ENCODE results near the gene ATP1B1. TPM values are rescaled to one million over a fixed set of nuclear protein-coding genes. Genes with fewer than 3 reads are reported as not detected.

The ATP1B1 gene
- total RNA-seq, 4 donors from 2014 or later = 52.6 to 210 (median 111) TPM

GRCh38 chr1:169105434-169106094 lies 926 bp upstream of the ATP1B1 start:
- no peaks in the 10 kb centered on the region for H3K9me3 ChIP-seq
- no peaks in the 10 kb centered on the region for H3K36me3 ChIP-seq
- DNase-seq = peak; percentile 58 to 65
- TF ChIP-seq POLR2A (IDR thresholded peaks at IDR 0.05) (no peak), CTCF (IDR thresholded peaks at IDR 0.05) (no peak)
- peak overlapping the region; percentile 82 to 84 for H3K27ac ChIP-seq
- H3K4me1 ChIP-seq = no peaks in the 10 kb centered on the region
- intact Hi-C loops (cut with DNase I; ENCODE audit: low total_unique reads) = no loop called here
- H3K4me3 ChIP-seq = peak overlapping the region; percentile 56 to 58
- no peaks in the 10 kb centered on the region for H3K27me3 ChIP-seq

GRCh38 chr1:169106921-169107602 lies 572 bp downstream of the ATP1B1 start:
- H3K4me1 ChIP-seq = no peaks in the 10 kb centered on the region
- H3K27me3 ChIP-seq = no peaks in the 10 kb centered on the region
- no peak for DNase-seq
- peak overlapping the region; percentile 56 to 58 for H3K4me3 ChIP-seq
- no peaks in the 10 kb centered on the region for H3K36me3 ChIP-seq
- TF ChIP-seq CTCF (IDR thresholded peaks at IDR 0.05) (no peak), POLR2A (IDR thresholded peaks at IDR 0.05) (no peak)
- intact Hi-C loops (cut with DNase I; ENCODE audit: low total_unique reads) = no loop called here
- no peaks in the 10 kb centered on the region for H3K9me3 ChIP-seq
- H3K27ac ChIP-seq = peak overlapping the region; percentile 82 to 84

GRCh38 chr1:169107603-169108208 lies 1.2 kb downstream of the ATP1B1 start:
- Histone ChIP-seq H3K4me3 (peak overlapping the region; percentile 56 to 58), H3K9me3 (no peaks in the 10 kb centered on the region), H3K27ac (peak overlapping the region; percentile 82 to 84), H3K36me3 (no peaks in the 10 kb centered on the region), H3K27me3 (no peaks in the 10 kb centered on the region), H3K4me1 (no peaks in the 10 kb centered on the region)
- intact Hi-C loops (cut with DNase I; ENCODE audit: low total_unique reads) = no loop called here
- DNase-seq = no peak
- TF ChIP-seq CTCF (IDR thresholded peaks at IDR 0.05) = no peak
- TF ChIP-seq POLR2A (IDR thresholded peaks at IDR 0.05) = no peak

- peak overlapping the region; percentile 56 to 58 for H3K4me3 ChIP-seq
- no peak for DNase-seq
- H3K36me3 ChIP-seq = no peaks in the 10 kb centered on the region
- no peaks in the 10 kb centered on the region for H3K9me3 ChIP-seq
- intact Hi-C loops (cut with DNase I; ENCODE audit: low total_unique reads) = no loop called here
- no peaks in the 10 kb centered on the region for H3K27me3 ChIP-seq
- TF ChIP-seq CTCF (IDR thresholded peaks at IDR 0.05) (no peak), POLR2A (IDR thresholded peaks at IDR 0.05) (no peak)
- peak overlapping the region; percentile 82 to 84 for H3K27ac ChIP-seq
- no peaks in the 10 kb centered on the region for H3K4me1 ChIP-seq
Measured at GRCh38 chr1:169108223-169108622, 1.7 kb downstream of the ATP1B1 start.
